Sigmoid colon (tissue), 7 donors: ENCODE data around the gene POU5F1. TPM values are rescaled to one million over a fixed set of nuclear protein-coding genes. Genes with fewer than 3 reads are reported as not detected.
A peak's percentile ranks its signal among the peaks of the same experiment; 100 is the strongest.

ENCODE experiments used
- DNase-seq: peaks from one replicate; pipeline ENCODE4 v3.0.0-alpha.2; 2019
- H3K27ac ChIP-seq, 4 donors: fragments of 200-600 bp; sonication (generic); one replicate each; pipeline ENCODE4 v1.5.1; 2016 to 2019; ENCODE audit warnings: mild to moderate bottlenecking in 1 of 4
- H3K27me3 ChIP-seq, 3 donors: fragments of 200-600 bp; sonication (generic); one replicate each; pipeline ENCODE4 v1.5.1; 2019; ENCODE audit warnings: mild to moderate bottlenecking in 1 of 3
- H3K36me3 ChIP-seq, 4 donors: fragments of 200-600 bp; sonication (generic); one replicate each; pipeline ENCODE4 v1.5.1; 2016 to 2019
- H3K4me1 ChIP-seq, 4 donors: fragments of 200-600 bp; sonication (generic); one replicate each; pipeline ENCODE4 v1.5.1; 2017 to 2019
- H3K4me3 ChIP-seq, 4 donors: fragments of 200-600 bp; sonication (generic); one replicate each; pipeline ENCODE4 v1.5.1; 2017 to 2019; ENCODE audit warnings: mild to moderate bottlenecking in 2 of 4, moderate library complexity in 1 of 4
- H3K9me3 ChIP-seq, 4 donors: fragments of 200-600 bp in 3 of 4; sonication (generic) in 3 of 4; one replicate each; pipeline versions ENCODE4 v1.5.1 to v1.6.1; 2013 to 2019
- EP300 ChIP-seq, 4 donors: sonication (generic); formaldehyde crosslinking; IDR thresholded peaks; one replicate each; pipeline ENCODE4 v1.6.1; 2017; ENCODE audit warnings: antibody characterized with exemption in 4 of 4
- POLR2A ChIP-seq, 2 donors: fragments of 450-650 bp; IDR thresholded peaks; one replicate each; pipeline ENCODE4 v1.6.1; 2016; ENCODE audit warnings: antibody characterized with exemption in 2 of 2, mild to moderate bottlenecking in 2 of 2, moderate library complexity in 2 of 2
- POLR2AphosphoS5 ChIP-seq, 4 donors: sonication (generic); formaldehyde crosslinking; IDR thresholded peaks; one replicate each; pipeline ENCODE4 v1.6.1; 2017; ENCODE audit warnings: antibody characterized with exemption in 4 of 4
- WGBS, 2 donors: extraction: QIAGEN DNeasy Blood & Tissue Kit; methylation state at CpG; one replicate each; pipeline ENCODE4 v1.1.7; 2013; 5-methylcytosine and 5-hydroxymethylcytosine counted together
- intact Hi-C: fragments of 100-400 bp; cut with DNase I; formaldehyde crosslinking; loops from one replicate; pipeline ENCODE4 v1.15.1; 2023
- polyA plus RNA-seq, 3 donors: library from polyadenylated mRNA; stranded (reverse); fragments of 200-250 nt; gene quantifications; one replicate each; pipeline ENCODE4 v1.2.3, GENCODE V29; 2013
- total RNA-seq, 4 donors: library from RNA; depleted of rRNA; stranded (reverse); fragments of >200 nt; gene quantifications; one replicate each; pipeline ENCODE4 v1.1.0, GENCODE V29; 2016
- TF ChIP-seq, protein P1 (sequence below), 4 experiments: fragments of 450-650 bp in 3 of 4; fragments of 200-600 bp in 1 of 4; IDR thresholded peaks; one replicate each; pipeline ENCODE4 v1.5.1; 2016 to 2019; ENCODE audit warnings: antibody characterized with exemption in 4 of 4, mild to moderate bottlenecking in 3 of 4, moderate library complexity in 2 of 4
- donor health status: healthy with polysubstance abuse.
- donor health status: Bipolar disorder and iron deficiency.
- donor health status: healthy.

POU5F1 gene
- total and polyA plus RNA-seq, 7 donors, result 0.16 to 9.8 (median 0.94) TPM; not detected in 3

DNA sequence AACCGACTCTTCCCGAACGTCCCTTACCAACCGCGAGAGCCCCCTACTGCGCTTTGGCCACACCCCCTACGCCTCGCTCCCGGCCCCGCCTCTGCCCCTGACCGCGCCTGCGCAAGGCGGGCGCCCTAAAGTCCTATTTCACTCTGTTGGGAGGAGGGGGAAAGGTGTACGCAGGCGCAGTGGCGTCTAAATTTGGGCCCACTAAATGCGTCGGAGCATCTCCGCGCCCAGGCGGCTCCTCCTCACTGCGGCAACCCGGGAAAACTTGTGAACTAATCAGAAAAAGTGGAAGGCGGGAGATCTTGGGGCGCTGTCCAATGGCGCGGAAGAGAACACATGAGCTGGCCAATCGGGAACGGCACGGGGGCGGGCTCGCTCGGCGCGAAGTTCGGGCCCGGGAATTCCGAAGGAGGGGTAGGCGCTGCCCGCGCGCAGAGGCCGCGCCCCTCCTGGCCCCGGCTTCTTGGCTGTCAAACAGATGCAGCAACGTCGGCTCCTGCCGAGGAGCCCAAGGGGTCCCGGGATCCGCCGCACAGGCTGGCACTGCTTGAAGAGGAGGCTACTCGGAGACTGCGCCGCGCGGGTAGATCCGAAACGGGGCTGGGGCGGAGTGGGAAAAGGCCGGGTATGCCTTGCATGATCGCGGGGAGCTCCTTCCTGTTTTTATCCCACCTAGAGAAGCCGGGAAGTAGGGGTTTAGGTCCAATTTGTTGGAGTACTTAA lies 12.2 kb downstream of the POU5F1 start, which contains the start of gene TCF19:
Gene TCF19, plus strand, starts transcription at position 450 of the 723 bp plus-strand sequence. CDS start 881 bp downstream, outside the sequence.
- peak; percentile 100 for DNase-seq
- TF ChIP-seq POLR2A (IDR thresholded peaks at IDR 0.05), result no peak
- no peak for TF ChIP-seq EP300 (IDR thresholded peaks at IDR 0.05)
- peak; percentile 10 to 74 (median 40) for TF ChIP-seq POLR2AphosphoS5 (IDR thresholded peaks at IDR 0.05)
- TF ChIP-seq, protein P1, sequence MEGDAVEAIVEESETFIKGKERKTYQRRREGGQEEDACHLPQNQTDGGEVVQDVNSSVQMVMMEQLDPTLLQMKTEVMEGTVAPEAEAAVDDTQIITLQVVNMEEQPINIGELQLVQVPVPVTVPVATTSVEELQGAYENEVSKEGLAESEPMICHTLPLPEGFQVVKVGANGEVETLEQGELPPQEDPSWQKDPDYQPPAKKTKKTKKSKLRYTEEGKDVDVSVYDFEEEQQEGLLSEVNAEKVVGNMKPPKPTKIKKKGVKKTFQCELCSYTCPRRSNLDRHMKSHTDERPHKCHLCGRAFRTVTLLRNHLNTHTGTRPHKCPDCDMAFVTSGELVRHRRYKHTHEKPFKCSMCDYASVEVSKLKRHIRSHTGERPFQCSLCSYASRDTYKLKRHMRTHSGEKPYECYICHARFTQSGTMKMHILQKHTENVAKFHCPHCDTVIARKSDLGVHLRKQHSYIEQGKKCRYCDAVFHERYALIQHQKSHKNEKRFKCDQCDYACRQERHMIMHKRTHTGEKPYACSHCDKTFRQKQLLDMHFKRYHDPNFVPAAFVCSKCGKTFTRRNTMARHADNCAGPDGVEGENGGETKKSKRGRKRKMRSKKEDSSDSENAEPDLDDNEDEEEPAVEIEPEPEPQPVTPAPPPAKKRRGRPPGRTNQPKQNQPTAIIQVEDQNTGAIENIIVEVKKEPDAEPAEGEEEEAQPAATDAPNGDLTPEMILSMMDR (IDR thresholded peaks at IDR 0.05), result no peak
- Histone ChIP-seq H3K9me3 (no peaks in the 10 kb centered on the region), H3K27ac (peak within 1 kb of the TSS; percentile 82 to 90 (median 84)), H3K27me3 (no peaks in the 10 kb centered on the region), H3K4me3 (peak within 1 kb of the TSS; percentile 53 to 76 (median 70)), H3K36me3 (peaks cover 0 to 15% (median 0%) of the 10 kb centered on the region in 4 donors), H3K4me1 (peaks cover 0 to 24% (median 19%) of the 10 kb centered on the region in 4 donors)
- WGBS, 2 donors, result 0% methylated on average over 65 of the region's 65 CpGs
- intact Hi-C loops, result no loop called here

DNA sequence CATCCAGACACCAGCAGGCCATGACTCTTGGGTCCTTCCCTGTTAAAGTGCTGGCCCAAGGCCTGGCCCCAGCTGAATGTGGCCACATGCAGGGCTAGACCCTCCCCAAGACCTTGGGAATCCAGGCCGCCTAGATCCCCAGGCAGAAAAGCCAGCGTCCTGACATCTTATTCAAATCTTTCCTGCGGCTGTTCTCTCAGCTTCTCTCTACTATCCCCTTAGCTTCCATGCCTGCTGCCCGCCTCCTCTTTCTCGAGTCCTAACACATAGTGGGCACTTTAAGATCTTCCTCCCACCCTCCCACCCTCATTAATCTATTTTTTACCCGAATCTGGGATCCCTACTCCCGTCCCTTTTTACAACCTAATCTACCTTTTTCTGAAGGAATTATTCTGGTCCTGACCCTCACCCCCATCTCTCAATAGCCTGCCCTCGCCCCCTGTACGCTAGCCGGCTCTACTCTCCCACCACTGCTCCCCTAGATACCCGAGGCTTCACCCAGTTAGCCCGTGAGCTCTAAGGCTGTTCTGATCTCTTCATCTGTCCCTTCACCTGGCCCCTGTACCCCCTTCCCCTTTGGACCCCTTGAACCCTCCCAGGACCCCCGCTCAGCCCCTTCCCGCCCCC lies 12.9 kb downstream of the POU5F1 start, which contains the start of gene CCHCR1:
Gene CCHCR1, minus strand, starts transcription at position 290 of the 627 bp plus-strand sequence. Its CDS starts 202 bp downstream, at position 88.
- peak within 1 kb of the TSS; percentile 53 to 76 (median 70) for H3K4me3 ChIP-seq
- peaks cover 0 to 24% (median 19%) of the 10 kb centered on the region in 4 donors for H3K4me1 ChIP-seq
- peak; percentile 60 for DNase-seq
- H3K9me3 ChIP-seq, result no peaks in the 10 kb centered on the region
- peak within 1 kb of the TSS; percentile 82 to 90 (median 84) for H3K27ac ChIP-seq
- intact Hi-C loops, result no loop called here
- WGBS, 2 donors, result 6 to 10% methylated on average over 14 of the region's 14 CpGs
- H3K27me3 ChIP-seq, result no peaks in the 10 kb centered on the region
- H3K36me3 ChIP-seq, result peaks cover 0 to 17% (median 0%) of the 10 kb centered on the region in 4 donors
- TF ChIP-seq POLR2A (IDR thresholded peaks at IDR 0.05) (no peak), POLR2AphosphoS5 (IDR thresholded peaks at IDR 0.05) (no peak), EP300 (IDR thresholded peaks at IDR 0.05) (no peak)
- TF ChIP-seq, protein P1 (IDR thresholded peaks at IDR 0.05), result no peak

DNA sequence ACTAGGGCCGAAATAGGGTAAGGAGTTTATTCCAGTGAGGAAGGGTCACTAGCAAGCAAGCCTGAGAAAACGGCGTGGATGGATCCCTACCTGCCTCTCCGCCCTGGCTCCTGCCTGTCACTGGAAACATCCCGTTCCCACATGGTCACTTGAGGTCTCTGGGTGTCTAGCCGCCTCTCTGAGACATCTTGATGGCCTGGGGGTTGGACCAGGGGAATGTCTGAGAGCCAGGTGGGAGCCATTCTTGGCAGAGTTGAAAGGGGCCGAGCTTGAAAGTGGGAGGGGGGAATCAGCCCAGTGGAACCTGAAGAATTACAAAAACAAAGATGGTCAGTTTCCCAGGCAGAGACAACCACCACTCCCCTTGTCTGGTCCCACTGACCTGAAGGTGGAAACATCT lies 13.8 kb downstream of the POU5F1 start:
- H3K36me3 ChIP-seq, result peaks cover 0 to 17% (median 0%) of the 10 kb centered on the region in 4 donors
- intact Hi-C loops, result no loop called here
- H3K27me3 ChIP-seq, result no peaks in the 10 kb centered on the region
- no peaks in the 10 kb centered on the region for H3K9me3 ChIP-seq
- peak; percentile 60 for DNase-seq
- no peak overlapping the region for H3K4me3 ChIP-seq
- no peak overlapping the region for H3K27ac ChIP-seq
- peaks cover 0 to 24% (median 19%) of the 10 kb centered on the region in 4 donors for H3K4me1 ChIP-seq
- WGBS, 2 donors, result 94 to 96% methylated on average over 7 of the region's 7 CpGs
- TF ChIP-seq POLR2A (IDR thresholded peaks at IDR 0.05), result no peak
- TF ChIP-seq, protein P1 (IDR thresholded peaks at IDR 0.05), result no peak
- TF ChIP-seq EP300 (IDR thresholded peaks at IDR 0.05), result no peak
- TF ChIP-seq POLR2AphosphoS5 (IDR thresholded peaks at IDR 0.05), result no peak

DNA sequence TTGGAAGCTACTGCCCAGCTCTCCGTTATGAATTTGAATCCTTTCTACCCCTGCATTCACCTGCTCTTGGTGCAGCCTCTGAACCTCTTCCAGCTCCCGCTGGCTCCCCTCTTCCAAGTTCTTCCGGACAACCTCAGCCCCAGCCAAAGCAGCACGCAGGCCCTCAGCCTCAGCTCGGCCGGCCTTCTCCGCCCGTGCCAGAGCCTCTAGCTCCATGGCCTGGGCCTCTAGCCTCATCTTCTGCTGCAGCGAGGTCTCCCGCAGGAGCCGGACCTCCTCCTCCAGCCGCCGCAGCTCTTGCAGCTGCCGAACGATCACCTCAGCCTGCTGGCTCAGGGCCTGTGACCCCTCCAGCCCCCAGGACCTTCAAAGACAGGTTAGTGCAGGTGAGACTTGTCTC lies 16.0 kb downstream of the POU5F1 start:
- no peak for DNase-seq
- Histone ChIP-seq H3K9me3 (no peaks in the 10 kb centered on the region), H3K27me3 (no peaks in the 10 kb centered on the region), H3K4me1 (peaks cover 0 to 22% (median 15%) of the 10 kb centered on the region in 4 donors), H3K36me3 (peaks cover 0 to 34% (median 2%) of the 10 kb centered on the region in 4 donors), H3K4me3 (no peak overlapping the region), H3K27ac (no peak overlapping the region)
- TF ChIP-seq, protein P1 (IDR thresholded peaks at IDR 0.05), result no peak
- TF ChIP-seq EP300 (IDR thresholded peaks at IDR 0.05), result no peak
- intact Hi-C loops, result no loop called here
- 85 to 98% methylated on average over 15 of the region's 15 CpGs for WGBS, 2 donors
